ENCODE measurements around the gene DISP2. TPM values are rescaled to one million over a fixed set of nuclear protein-coding genes. Genes with fewer than 3 reads are reported as not detected.

DISP2 gene
- total and polyA plus RNA-seq, 2 of the 8 experiments (the other 6 are each of a cell fraction or from before 2014, with no cell fraction given) = 0.45 to 1.2 TPM

- TF ChIP-seq CHD7 (IDR thresholded peaks at IDR 0.05; ENCODE audit: insufficient replicate concordance, low read length) (no peak), USF2 (IDR thresholded peaks at IDR 0.05; ENCODE audit: low read length) (no peak), KDM1A (IDR thresholded peaks at IDR 0.05; ENCODE audit: borderline replicate concordance, low read length) (no peak), TAF7 (optimal IDR thresholded peaks at IDR 0.05; ENCODE audit: borderline replicate concordance, low read depth, low read length) (no peak)
- TF ChIP-seq, protein P1, sequence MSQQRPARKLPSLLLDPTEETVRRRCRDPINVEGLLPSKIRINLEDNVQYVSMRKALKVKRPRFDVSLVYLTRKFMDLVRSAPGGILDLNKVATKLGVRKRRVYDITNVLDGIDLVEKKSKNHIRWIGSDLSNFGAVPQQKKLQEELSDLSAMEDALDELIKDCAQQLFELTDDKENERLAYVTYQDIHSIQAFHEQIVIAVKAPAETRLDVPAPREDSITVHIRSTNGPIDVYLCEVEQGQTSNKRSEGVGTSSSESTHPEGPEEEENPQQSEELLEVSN (IDR thresholded peaks at IDR 0.05) = no peak
- TF ChIP-seq, protein P2, sequence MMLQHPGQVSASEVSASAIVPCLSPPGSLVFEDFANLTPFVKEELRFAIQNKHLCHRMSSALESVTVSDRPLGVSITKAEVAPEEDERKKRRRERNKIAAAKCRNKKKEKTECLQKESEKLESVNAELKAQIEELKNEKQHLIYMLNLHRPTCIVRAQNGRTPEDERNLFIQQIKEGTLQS (IDR thresholded peaks at IDR 0.05; ENCODE audit: insufficient read depth, low read depth, low read length) = no peak
Observed at GRCh38 chr15:40310001-40310959, 47.7 kb upstream of the DISP2 start (continued).

Measured in H1 (cell line).